ENCODE data around the gene GLTP. TPM values are rescaled to one million over a fixed set of nuclear protein-coding genes. Genes with fewer than 3 reads are reported as not detected.

The GLTP gene
- total RNA-seq, 1 experiment from 2014 or later: 25.8 TPM

- TF ChIP-seq, protein P1, sequence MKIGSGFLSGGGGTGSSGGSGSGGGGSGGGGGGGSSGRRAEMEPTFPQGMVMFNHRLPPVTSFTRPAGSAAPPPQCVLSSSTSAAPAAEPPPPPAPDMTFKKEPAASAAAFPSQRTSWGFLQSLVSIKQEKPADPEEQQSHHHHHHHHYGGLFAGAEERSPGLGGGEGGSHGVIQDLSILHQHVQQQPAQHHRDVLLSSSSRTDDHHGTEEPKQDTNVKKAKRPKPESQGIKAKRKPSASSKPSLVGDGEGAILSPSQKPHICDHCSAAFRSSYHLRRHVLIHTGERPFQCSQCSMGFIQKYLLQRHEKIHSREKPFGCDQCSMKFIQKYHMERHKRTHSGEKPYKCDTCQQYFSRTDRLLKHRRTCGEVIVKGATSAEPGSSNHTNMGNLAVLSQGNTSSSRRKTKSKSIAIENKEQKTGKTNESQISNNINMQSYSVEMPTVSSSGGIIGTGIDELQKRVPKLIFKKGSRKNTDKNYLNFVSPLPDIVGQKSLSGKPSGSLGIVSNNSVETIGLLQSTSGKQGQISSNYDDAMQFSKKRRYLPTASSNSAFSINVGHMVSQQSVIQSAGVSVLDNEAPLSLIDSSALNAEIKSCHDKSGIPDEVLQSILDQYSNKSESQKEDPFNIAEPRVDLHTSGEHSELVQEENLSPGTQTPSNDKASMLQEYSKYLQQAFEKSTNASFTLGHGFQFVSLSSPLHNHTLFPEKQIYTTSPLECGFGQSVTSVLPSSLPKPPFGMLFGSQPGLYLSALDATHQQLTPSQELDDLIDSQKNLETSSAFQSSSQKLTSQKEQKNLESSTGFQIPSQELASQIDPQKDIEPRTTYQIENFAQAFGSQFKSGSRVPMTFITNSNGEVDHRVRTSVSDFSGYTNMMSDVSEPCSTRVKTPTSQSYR (CRISPR knock-in tag; IDR thresholded peaks at IDR 0.05): no peak
These were observed 63.5 kb downstream of the GLTP start (continued) for GRCh38 chr12:109816870-109817269.

DNA sequence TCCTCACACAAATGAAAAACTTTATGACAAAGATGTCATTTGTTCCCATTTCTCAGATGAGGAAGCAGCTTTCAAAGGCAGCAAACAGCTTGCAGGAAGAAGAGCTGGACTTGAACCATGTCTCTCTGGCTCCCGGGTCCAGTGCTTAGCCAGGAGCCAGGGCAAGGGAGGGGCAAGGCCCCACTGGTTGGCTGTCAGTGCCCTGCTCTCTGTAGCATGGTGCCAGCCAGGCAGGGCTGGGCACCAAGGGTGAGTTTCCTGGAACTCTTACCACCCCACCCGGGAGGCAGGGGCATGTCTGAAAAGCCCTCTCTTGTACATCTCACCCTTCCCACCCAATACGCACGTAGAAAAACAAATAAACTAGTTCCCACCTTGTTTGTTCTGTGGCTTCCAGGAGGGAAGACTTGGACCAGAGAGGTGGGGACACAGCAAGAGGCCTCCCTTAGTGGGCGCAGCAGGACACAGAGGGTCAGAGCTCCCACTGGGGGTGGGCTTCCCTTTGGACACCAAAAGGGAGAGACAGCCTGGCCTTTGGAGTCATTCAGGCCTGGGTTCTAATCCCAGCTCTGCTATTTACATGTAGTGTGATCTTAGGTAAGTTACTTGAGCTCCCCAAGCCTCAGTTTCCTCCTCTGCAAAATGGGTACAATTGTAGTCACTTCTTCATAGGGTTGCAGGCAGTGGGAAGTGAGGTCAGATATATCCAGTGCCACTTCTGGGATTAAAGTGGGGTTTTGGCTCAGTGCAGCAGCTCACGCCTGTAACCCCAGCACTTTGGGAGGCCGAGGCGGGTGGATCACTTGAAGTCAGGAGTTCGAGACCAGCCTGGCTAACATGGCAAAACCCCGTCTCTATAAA is 64.4 kb downstream of the GLTP start:
- Mint-ChIP-seq H3K27ac (no peak overlapping the region), H3K9me3 (no peaks in the 10 kb centered on the region), H3K4me3 (no peak overlapping the region), H3K36me3 (no peaks in the 10 kb centered on the region), H3K27me3 (ENCODE audit: low read depth) (no peaks in the 10 kb centered on the region), H3K4me1 (no peaks in the 10 kb centered on the region)
- ATAC-seq (no peak), DNase-seq (ENCODE audit: low spot score) (no peak)
- ChIA-PET POLR2A (no interaction called here), CTCF (interaction anchor here (0.8 to 1.9 kb wide), 4 partner anchors 10 to 37 kb away, joined by 3 to 5 read pairs (median 4); no protein-coding TSS in a partner anchor)
- no peak for TF ChIP-seq ZNF219 (CRISPR knock-in tag; IDR thresholded peaks at IDR 0.05; ENCODE audit: borderline replicate concordance)
- no peak for TF ChIP-seq NR2C2 (CRISPR knock-in tag; IDR thresholded peaks at IDR 0.05)
- no peak for TF ChIP-seq GTF2I (CRISPR knock-in tag; conservative IDR thresholded peaks at IDR 0.05)
- TF ChIP-seq KAT7 (CRISPR knock-in tag; IDR thresholded peaks at IDR 0.05; ENCODE audit: borderline replicate concordance): no peak
- TF ChIP-seq ARID4B (CRISPR knock-in tag; IDR thresholded peaks at IDR 0.05; ENCODE audit: borderline replicate concordance): no peak
- TF ChIP-seq CREB1 (CRISPR knock-in tag; IDR thresholded peaks at IDR 0.05): no peak
- no peak for TF ChIP-seq STAT6 (CRISPR knock-in tag; conservative IDR thresholded peaks at IDR 0.05; ENCODE audit: low read depth)
- no peak for TF ChIP-seq ZNF532 (CRISPR knock-in tag; IDR thresholded peaks at IDR 0.05; ENCODE audit: borderline replicate concordance)
- TF ChIP-seq, protein P2, sequence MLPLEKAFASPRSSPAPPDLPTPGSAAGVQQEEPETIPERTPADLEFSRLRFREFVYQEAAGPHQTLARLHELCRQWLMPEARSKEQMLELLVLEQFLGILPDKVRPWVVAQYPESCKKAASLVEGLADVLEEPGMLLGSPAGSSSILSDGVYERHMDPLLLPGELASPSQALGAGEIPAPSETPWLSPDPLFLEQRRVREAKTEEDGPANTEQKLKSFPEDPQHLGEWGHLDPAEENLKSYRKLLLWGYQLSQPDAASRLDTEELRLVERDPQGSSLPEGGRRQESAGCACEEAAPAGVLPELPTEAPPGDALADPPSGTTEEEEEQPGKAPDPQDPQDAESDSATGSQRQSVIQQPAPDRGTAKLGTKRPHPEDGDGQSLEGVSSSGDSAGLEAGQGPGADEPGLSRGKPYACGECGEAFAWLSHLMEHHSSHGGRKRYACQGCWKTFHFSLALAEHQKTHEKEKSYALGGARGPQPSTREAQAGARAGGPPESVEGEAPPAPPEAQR (CRISPR knock-in tag; IDR thresholded peaks at IDR 0.05): no peak
- TF ChIP-seq, protein P3, sequence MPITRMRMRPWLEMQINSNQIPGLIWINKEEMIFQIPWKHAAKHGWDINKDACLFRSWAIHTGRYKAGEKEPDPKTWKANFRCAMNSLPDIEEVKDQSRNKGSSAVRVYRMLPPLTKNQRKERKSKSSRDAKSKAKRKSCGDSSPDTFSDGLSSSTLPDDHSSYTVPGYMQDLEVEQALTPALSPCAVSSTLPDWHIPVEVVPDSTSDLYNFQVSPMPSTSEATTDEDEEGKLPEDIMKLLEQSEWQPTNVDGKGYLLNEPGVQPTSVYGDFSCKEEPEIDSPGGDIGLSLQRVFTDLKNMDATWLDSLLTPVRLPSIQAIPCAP (CRISPR knock-in tag; IDR thresholded peaks at IDR 0.05): no peak
- TF ChIP-seq, protein P4, sequence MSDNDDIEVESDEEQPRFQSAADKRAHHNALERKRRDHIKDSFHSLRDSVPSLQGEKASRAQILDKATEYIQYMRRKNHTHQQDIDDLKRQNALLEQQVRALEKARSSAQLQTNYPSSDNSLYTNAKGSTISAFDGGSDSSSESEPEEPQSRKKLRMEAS (CRISPR knock-in tag; IDR thresholded peaks at IDR 0.05): no peak
- TF ChIP-seq CDX4 (CRISPR knock-in tag; IDR thresholded peaks at IDR 0.05; ENCODE audit: borderline replicate concordance): no peak
- TF ChIP-seq RELA (CRISPR knock-in tag; IDR thresholded peaks at IDR 0.05; ENCODE audit: borderline replicate concordance): no peak
- TF ChIP-seq GRHL2 (CRISPR knock-in tag; IDR thresholded peaks at IDR 0.05; ENCODE audit: insufficient replicate concordance, severe bottlenecking): no peak

All from WTC11 (cell line).